Body of pancreas (tissue), 4 donors: ENCODE results near the gene TNFAIP8L3. TPM values are rescaled to one million over a fixed set of nuclear protein-coding genes. Genes with fewer than 3 reads are reported as not detected.

ENCODE experiments used
- ATAC-seq: fragments of 150-250 bp; one replicate; pipeline ENCODE4 v1.9.1; 2016
- DNase-seq, 4 donors: peaks; one replicate each; pipeline ENCODE4 v3.0.0-alpha.2; 2019
- H3K27ac ChIP-seq, 4 donors: fragments of 200-600 bp; sonication (generic); 1 replicate in 3 of 4; 2 replicates in 1 of 4; pipeline versions ENCODE4 v1.5.1 to v1.6.1; 2016 to 2019; ENCODE audit warnings: mild to moderate bottlenecking in 1 of 4, mixed read lengths in 1 of 4, moderate library complexity in 1 of 4
- H3K27me3 ChIP-seq, 2 donors: fragments of 200-600 bp; sonication (generic); one replicate each; pipeline ENCODE4 v1.6.0; 2016; ENCODE audit warnings: mild to moderate bottlenecking in 1 of 2
- H3K36me3 ChIP-seq, 2 donors: fragments of 200-600 bp; sonication (generic); replicated peaks in 1 of 2; 2 replicates each; pipeline ENCODE4 v1.5.1; 2016; ENCODE audit warnings: low read depth in 2 of 2; ENCODE audit not compliant: insufficient read depth in 1 of 2
- H3K4me1 ChIP-seq: fragments of 200-600 bp; sonication (generic); one replicate; pipeline ENCODE4 v1.6.0; 2016
- H3K4me3 ChIP-seq, 2 donors: fragments of 200-600 bp; sonication (generic); 1 replicate in 1 of 2; 2 replicates in 1 of 2; pipeline ENCODE4 v1.5.1; 2016 to 2019
- H3K9me3 ChIP-seq, 3 donors: fragments of 200-600 bp; sonication (generic); 1 replicate in 2 of 3; 2 replicates in 1 of 3; pipeline ENCODE4 v1.5.1; 2016
- CTCF ChIP-seq, 7 experiments: fragments of 450-650 bp in 4 of 7; fragments of 200-600 bp in 3 of 7; sonication (generic) in 3 of 7; IDR thresholded peaks; one replicate each; pipeline ENCODE4 v1.5.1; 2016 to 2019; ENCODE audit warnings: antibody characterized with exemption in 7 of 7
- POLR2A ChIP-seq, 3 donors: fragments of 450-650 bp; IDR thresholded peaks; one replicate each; pipeline ENCODE4 v1.6.1; 2016; ENCODE audit warnings: antibody characterized with exemption in 3 of 3, mild to moderate bottlenecking in 2 of 3
- WGBS, 2 donors: methylation state at CpG; one replicate each; pipeline ENCODE4 v1.1.5; 2017; 5-methylcytosine and 5-hydroxymethylcytosine counted together
- intact Hi-C: fragments of 100-400 bp; cut with DNase I; formaldehyde crosslinking; loops from one replicate; pipeline ENCODE4 v1.15.1; 2023
- total RNA-seq, 2 donors: library from RNA; depleted of rRNA; stranded (reverse); fragments of >200 nt; gene quantifications; one replicate each; pipeline ENCODE4 v1.1.0, GENCODE V29; 2016

TNFAIP8L3 gene
- total RNA-seq, 2 donors from 2014 or later: 2.9 TPM; not detected in 1

DNA sequence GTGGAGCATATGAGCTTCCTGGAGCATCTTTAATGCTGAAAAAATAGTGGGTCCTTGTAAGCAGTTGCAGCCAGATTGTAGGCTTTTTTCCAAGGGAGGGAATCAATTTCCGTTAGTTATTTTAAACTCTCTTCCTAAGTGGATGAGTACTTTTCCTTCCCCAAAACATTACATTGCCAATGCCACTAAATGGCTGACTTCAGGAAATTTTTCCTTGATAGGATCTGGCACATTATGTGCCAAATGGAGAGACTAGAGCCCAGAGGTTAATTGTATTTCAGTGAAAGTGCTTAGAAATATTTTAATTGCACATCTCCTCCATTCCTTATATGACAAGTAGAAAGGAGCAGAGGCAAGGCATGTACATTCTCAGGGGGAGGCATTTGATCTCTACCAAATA is 83.5 kb downstream of the TNFAIP8L3 start:
- no peak for TF ChIP-seq CTCF (IDR thresholded peaks at IDR 0.05)
- TF ChIP-seq POLR2A (IDR thresholded peaks at IDR 0.05): no peak
- Histone ChIP-seq H3K4me3 (no peak overlapping the region), H3K27ac (no peak overlapping the region), H3K27me3 (no peaks in the 10 kb centered on the region), H3K4me1 (no peaks in the 10 kb centered on the region), H3K9me3 (no peaks in the 10 kb centered on the region), H3K36me3 (no peaks in the 10 kb centered on the region)
- WGBS, 2 donors: 63 to 81% methylated on average over 1 of the region's 1 CpG
- intact Hi-C loops: no loop called here
- no peak for DNase-seq
- ATAC-seq: no peak

DNA sequence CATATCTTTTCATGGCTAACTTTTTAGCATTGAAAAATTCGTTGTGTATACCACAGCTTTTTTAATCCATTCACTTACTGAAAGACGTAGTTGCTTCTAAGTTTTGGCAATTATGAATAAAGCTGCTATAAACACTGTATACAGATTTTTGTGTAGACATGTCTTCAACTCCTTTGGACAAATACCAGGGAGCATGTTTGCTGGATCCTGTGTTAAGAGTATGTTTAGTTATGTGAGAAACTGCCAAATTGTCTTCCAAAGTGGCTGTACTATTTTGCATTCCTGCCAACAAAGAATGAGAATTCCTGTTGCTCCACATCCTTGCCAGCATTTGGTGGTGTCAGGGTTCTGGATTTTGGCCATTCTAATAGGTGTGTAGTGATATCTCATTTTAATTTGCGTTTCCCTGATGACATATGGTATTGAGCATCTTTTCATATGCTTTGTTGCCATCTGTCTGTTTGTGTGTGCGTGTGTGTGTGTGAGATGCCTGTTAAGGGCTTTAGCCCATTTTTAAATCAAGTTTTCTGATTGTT is 87.5 kb downstream of the TNFAIP8L3 start:
- TF ChIP-seq CTCF (IDR thresholded peaks at IDR 0.05): no peak
- H3K9me3 ChIP-seq: no peaks in the 10 kb centered on the region
- H3K27me3 ChIP-seq: no peaks in the 10 kb centered on the region
- intact Hi-C loops: no loop called here
- no peak for DNase-seq
- no peaks in the 10 kb centered on the region for H3K4me1 ChIP-seq
- H3K36me3 ChIP-seq: no peaks in the 10 kb centered on the region
- WGBS, 2 donors: 92 to 96% methylated on average over 4 of the region's 4 CpGs
- H3K4me3 ChIP-seq: no peak overlapping the region
- ATAC-seq: no peak
- no peak overlapping the region for H3K27ac ChIP-seq

Other genes starting within 250 kb of the TNFAIP8L3 start
- gene AP4E1, start 186.2 kb downstream of the TNFAIP8L3 start, total RNA-seq: 1 to 10 TPM; 3.4 to 3.6 TPM
- gene CYP19A1, start 243.7 kb upstream of the TNFAIP8L3 start, total RNA-seq: under 1 TPM in 1 of 2 donors, not detected in 1; 0.26 TPM
- gene GLDN, start 246.7 kb upstream of the TNFAIP8L3 start, total RNA-seq: 1 to 10 TPM; 2.6 to 5.6 TPM